ENCODE results near the gene SNRNP48.

The SNRNP48 gene

DNA sequence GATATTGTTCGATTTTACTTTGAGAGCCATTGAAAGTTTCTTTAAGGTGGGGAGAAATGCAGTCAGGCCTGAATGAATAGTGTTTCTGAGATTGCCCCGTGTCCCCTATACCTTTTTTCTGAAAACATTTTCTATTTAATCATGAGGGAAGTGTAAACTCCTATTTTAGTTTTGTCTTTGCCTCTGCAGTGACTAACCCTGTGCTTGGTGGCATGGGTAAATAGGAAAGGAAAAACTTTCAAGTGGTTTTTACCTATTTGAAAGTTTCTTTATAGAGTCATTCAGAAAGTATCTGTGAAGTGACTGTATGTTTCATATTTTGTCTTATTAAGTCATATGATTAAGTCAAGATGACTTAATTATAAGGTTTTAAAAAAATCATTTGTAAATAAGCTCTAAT lies 14.5 kb downstream of the SNRNP48 start:
- no peaks in the 10 kb centered on the region for H3K4me1 ChIP-seq (ENCODE audit: insufficient read depth, poor library complexity, severe bottlenecking)
- H3K9me3 ChIP-seq (ENCODE audit: severe bottlenecking), result no peaks in the 10 kb centered on the region
- no peaks in the 10 kb centered on the region for H3K27me3 ChIP-seq (ENCODE audit: insufficient read depth, poor library complexity, severe bottlenecking)
- no peak overlapping the region for H3K4me3 ChIP-seq (ENCODE audit: severe bottlenecking)
- ATAC-seq (ENCODE audit: low read depth) (no peak), DNase-seq (ENCODE audit: low spot score) (no peak)
- H3K36me3 ChIP-seq (ENCODE audit: low read depth), result peaks cover 100% of the 10 kb centered on the region
- TF ChIP-seq CTCF (IDR thresholded peaks at IDR 0.05; ENCODE audit: poor library complexity, severe bottlenecking), result no peak
- no peak overlapping the region for H3K27ac ChIP-seq (ENCODE audit: poor library complexity, severe bottlenecking)

GRCh38 chr6:7615611-7616383 lies 25.8 kb downstream of the SNRNP48 start:
- Histone ChIP-seq H3K27ac (ENCODE audit: poor library complexity, severe bottlenecking) (no peak overlapping the region), H3K27me3 (ENCODE audit: insufficient read depth, poor library complexity, severe bottlenecking) (no peaks in the 10 kb centered on the region), H3K36me3 (ENCODE audit: low read depth) (peaks cover 10% of the 10 kb centered on the region), H3K4me3 (ENCODE audit: severe bottlenecking) (no peak overlapping the region), H3K9me3 (ENCODE audit: severe bottlenecking) (no peaks in the 10 kb centered on the region), H3K4me1 (ENCODE audit: insufficient read depth, poor library complexity, severe bottlenecking) (peaks cover 5% of the 10 kb centered on the region)
- no peak for DNase-seq (ENCODE audit: low spot score)
- TF ChIP-seq CTCF (IDR thresholded peaks at IDR 0.05; ENCODE audit: poor library complexity, severe bottlenecking), result peak; percentile 89
- peak; percentile 40; the same call in 2 of the 3 replicates for ATAC-seq (ENCODE audit: low read depth)

DNA sequence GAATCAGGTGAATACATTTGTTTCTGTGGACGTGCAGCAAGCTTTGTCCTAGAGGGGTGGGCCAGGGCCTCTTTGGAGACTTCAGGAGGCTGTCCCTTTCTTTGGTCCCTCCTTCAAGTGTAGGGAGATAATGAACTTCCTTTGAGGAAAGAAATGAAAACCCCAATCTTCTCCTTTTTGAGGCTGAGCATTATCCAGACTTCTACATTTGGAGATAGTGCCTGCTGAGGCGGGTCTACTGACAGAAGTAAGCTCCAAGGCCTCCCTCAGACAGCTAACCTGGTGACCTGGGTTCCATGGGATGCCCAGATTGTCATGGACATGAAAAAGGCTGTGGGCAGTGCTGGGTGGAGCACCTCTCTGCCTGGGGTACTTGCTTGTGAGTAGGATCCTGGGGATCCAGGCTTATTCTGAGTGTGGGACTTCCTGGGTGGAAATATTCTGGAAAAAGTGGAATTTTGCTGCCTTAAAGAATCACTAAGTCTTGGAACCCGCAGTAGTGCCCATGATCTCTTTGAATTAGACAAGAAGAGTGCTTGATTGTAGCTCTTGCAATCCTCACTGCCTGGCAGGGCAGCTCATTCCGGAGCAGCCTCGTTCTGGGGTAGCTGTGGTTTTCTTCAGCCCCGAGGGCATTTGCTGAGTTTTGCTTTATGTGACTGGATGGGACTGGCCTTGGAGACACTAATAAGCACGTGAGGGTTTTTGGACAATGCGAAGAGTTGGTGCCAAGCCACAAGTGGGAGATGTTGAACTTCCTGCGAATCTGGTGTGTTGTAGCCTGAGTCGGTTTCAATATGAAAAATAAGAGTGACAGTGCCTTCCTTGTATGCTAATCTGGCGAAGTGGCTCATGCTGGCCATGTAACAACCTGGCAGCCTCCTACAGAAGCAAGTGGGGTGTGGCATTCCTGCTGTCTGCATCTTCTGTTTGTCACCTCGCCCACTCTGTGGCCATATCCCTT lies 28.1 kb downstream of the SNRNP48 start:
- Histone ChIP-seq H3K4me1 (ENCODE audit: insufficient read depth, poor library complexity, severe bottlenecking) (peaks cover 5% of the 10 kb centered on the region), H3K9me3 (ENCODE audit: severe bottlenecking) (no peaks in the 10 kb centered on the region), H3K36me3 (ENCODE audit: low read depth) (peaks cover 7% of the 10 kb centered on the region; the same call in 1 of the 2 replicates), H3K27me3 (ENCODE audit: insufficient read depth, poor library complexity, severe bottlenecking) (no peaks in the 10 kb centered on the region), H3K4me3 (ENCODE audit: severe bottlenecking) (no peak overlapping the region), H3K27ac (ENCODE audit: poor library complexity, severe bottlenecking) (no peak overlapping the region)
- DNase-seq (ENCODE audit: low spot score) (no peak), ATAC-seq (ENCODE audit: low read depth) (peak; percentile 50)
- peak; percentile 40 for TF ChIP-seq CTCF (IDR thresholded peaks at IDR 0.05; ENCODE audit: poor library complexity, severe bottlenecking)

DNA sequence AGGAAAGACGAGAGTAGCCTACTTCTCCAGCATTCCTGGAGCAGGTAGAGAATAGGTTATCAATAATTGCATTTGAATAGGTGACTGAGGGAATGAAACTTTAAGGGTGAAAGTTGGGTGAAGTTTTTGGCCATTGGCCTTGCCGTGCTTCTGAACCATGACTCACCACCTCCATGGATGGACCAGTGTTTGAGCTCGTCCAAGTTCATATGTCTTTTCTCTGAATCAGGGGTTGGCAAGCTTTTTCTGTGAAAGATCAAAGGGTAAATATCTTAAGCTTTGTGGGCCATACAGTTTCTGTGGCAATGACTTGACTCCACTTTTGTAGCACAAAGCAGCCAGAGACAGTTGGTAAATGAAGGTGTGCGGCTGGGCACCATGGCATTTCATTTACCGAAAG lies 31.8 kb downstream of the SNRNP48 start:
- ATAC-seq (ENCODE audit: low read depth) (no peak), DNase-seq (ENCODE audit: low spot score) (no peak)
- Histone ChIP-seq H3K27me3 (ENCODE audit: insufficient read depth, poor library complexity, severe bottlenecking) (no peaks in the 10 kb centered on the region), H3K27ac (ENCODE audit: poor library complexity, severe bottlenecking) (no peak overlapping the region), H3K9me3 (ENCODE audit: severe bottlenecking) (no peaks in the 10 kb centered on the region), H3K36me3 (ENCODE audit: low read depth) (no peaks in the 10 kb centered on the region), H3K4me1 (ENCODE audit: insufficient read depth, poor library complexity, severe bottlenecking) (peaks cover 5% of the 10 kb centered on the region), H3K4me3 (ENCODE audit: severe bottlenecking) (no peak overlapping the region)
- TF ChIP-seq CTCF (IDR thresholded peaks at IDR 0.05; ENCODE audit: poor library complexity, severe bottlenecking), result no peak
